GM23338 (cell line): ENCODE data around the gene USP10. TPM values are rescaled to one million over a fixed set of nuclear protein-coding genes. Genes with fewer than 3 reads are reported as not detected.

Source experiments
- ATAC-seq: fragments of 200-7000 bp; cut with Tn5 transposase; 3 replicates; pipeline ENCODE4 v1.9.1; 2020
- DNase-seq: peaks from one replicate; pipeline ENCODE4 v3.0.0-alpha.2; 2015; ENCODE audit warnings: low spot score
- H2AFZ ChIP-seq: fragments of 200-600 bp; sonication (generic); 2 replicates; pipeline ENCODE4 v1.8.0; 2016; ENCODE audit warnings: antibody characterized with exemption, mild to moderate bottlenecking, moderate library complexity
- H3F3A ChIP-seq: fragments of 200-600 bp; sonication (generic); replicated peaks from 2 replicates; pipeline ENCODE4 v1.8.0; 2017; ENCODE audit warnings: antibody characterized with exemption, mixed run types, low read depth
- H3K27ac ChIP-seq: fragments of 200-600 bp; sonication (generic); 2 replicates; pipeline ENCODE4 v1.6.1; 2016; ENCODE audit warnings: low read depth
- H3K27me3 ChIP-seq: fragments of 200-600 bp; sonication (generic); 2 replicates; pipeline ENCODE4 v1.8.0; 2016; ENCODE audit warnings: mild to moderate bottlenecking, mixed run types, moderate library complexity; ENCODE audit not compliant: insufficient read depth
- H3K36me3 ChIP-seq: fragments of 200-600 bp; sonication (generic); 2 replicates; pipeline ENCODE4 v1.8.0; 2016; ENCODE audit warnings: mild to moderate bottlenecking; ENCODE audit not compliant: insufficient read depth
- H3K4me1 ChIP-seq: fragments of 200-600 bp; sonication (generic); 2 replicates; pipeline ENCODE4 v1.8.0; 2016; ENCODE audit warnings: mild to moderate bottlenecking, moderate library complexity; ENCODE audit not compliant: insufficient read depth
- H3K4me2 ChIP-seq: fragments of 200-600 bp; sonication (generic); 2 replicates; pipeline ENCODE4 v1.7.1; 2017; ENCODE audit warnings: mixed run types
- H3K4me3 ChIP-seq: fragments of 200-600 bp; sonication (generic); 2 replicates; pipeline ENCODE4 v1.6.1; 2016; ENCODE audit warnings: mixed run types
- H3K79me2 ChIP-seq: fragments of 200-600 bp; sonication (generic); replicated peaks from 2 replicates; pipeline ENCODE4 v1.8.0; 2017; ENCODE audit warnings: mild to moderate bottlenecking; ENCODE audit not compliant: insufficient read depth
- H3K9me2 ChIP-seq: fragments of 200-600 bp; sonication (generic); 2 replicates; pipeline ENCODE4 v1.8.0; 2017; ENCODE audit not compliant: insufficient read depth
- H4K20me1 ChIP-seq: fragments of 200-600 bp; sonication (generic); replicated peaks from 2 replicates; pipeline ENCODE4 v1.8.0; 2017; ENCODE audit warnings: mild to moderate bottlenecking; ENCODE audit not compliant: insufficient read depth
- H3K27ac Mint-ChIP-seq: 2 replicates; pipeline ENCODE4 v1.8.0; 2020; ENCODE audit warnings: inconsistent platforms, mild to moderate bottlenecking, moderate library complexity, mixed read lengths
- H3K27me3 Mint-ChIP-seq: 3 replicates; pipeline ENCODE4 v1.8.0; 2022; ENCODE audit warnings: low read depth, mild to moderate bottlenecking, moderate library complexity, mixed read lengths, inconsistent platforms; ENCODE audit not compliant: insufficient read depth, poor library complexity
- H3K36me3 Mint-ChIP-seq: 3 replicates; pipeline ENCODE4 v1.8.0; 2021; ENCODE audit warnings: low read depth, mild to moderate bottlenecking, inconsistent platforms, moderate library complexity, mixed read lengths
- H3K4me1 Mint-ChIP-seq: 3 replicates; pipeline ENCODE4 v1.8.0; 2020; ENCODE audit warnings: mild to moderate bottlenecking, inconsistent platforms, mixed read lengths
- H3K4me3 Mint-ChIP-seq: 3 replicates; pipeline ENCODE4 v1.8.0; 2021; ENCODE audit warnings: moderate library complexity, mild to moderate bottlenecking, inconsistent platforms, mixed read lengths
- H3K9me3 Mint-ChIP-seq: 3 replicates; pipeline ENCODE4 v1.8.0; 2020; ENCODE audit warnings: moderate library complexity, mild to moderate bottlenecking, inconsistent platforms, mixed read lengths
- CREB1 ChIP-seq: fragments of 250-450 bp; sonication (Bioruptor Pico); IDR thresholded peaks from 2 replicates; pipeline ENCODE4 v1.5.0; 2020; ENCODE audit warnings: low read depth, mild to moderate bottlenecking, moderate library complexity
- EZH2 ChIP-seq: fragments of 200-600 bp; sonication (generic); IDR thresholded peaks from one replicate; pipeline ENCODE4 v1.8.0; 2017; ENCODE audit warnings: antibody characterized with exemption, mild to moderate bottlenecking, low read depth; ENCODE audit not compliant: unreplicated experiment
- EZH2phosphoT487 ChIP-seq: fragments of 200-600 bp; sonication (generic); IDR thresholded peaks from one replicate; pipeline ENCODE4 v1.8.1; 2018; ENCODE audit warnings: antibody characterized with exemption; ENCODE audit not compliant: unreplicated experiment
- JUNB ChIP-seq: IDR thresholded peaks from one replicate; pipeline ENCODE4 v1.6.1; 2016; ENCODE audit warnings: antibody characterized with exemption; ENCODE audit not compliant: unreplicated experiment
- NANOG ChIP-seq: IDR thresholded peaks from 2 replicates; pipeline ENCODE4 v1.6.1; 2016; ENCODE audit warnings: antibody characterized with exemption, borderline replicate concordance
- POLR2AphosphoS5 ChIP-seq: IDR thresholded peaks from 2 replicates; pipeline ENCODE4 v1.6.1; 2016; ENCODE audit warnings: antibody characterized with exemption, low read depth
- STAT1 ChIP-seq: IDR thresholded peaks from one replicate; pipeline ENCODE4 v1.6.1; 2016; ENCODE audit warnings: antibody characterized with exemption; ENCODE audit not compliant: unreplicated experiment
- ZNF114 ChIP-seq: fragments of 250-450 bp; sonication (Bioruptor Pico); IDR thresholded peaks from 2 replicates; pipeline ENCODE4 v1.5.0; 2020; ENCODE audit warnings: mild to moderate bottlenecking, moderate library complexity
- polyA plus RNA-seq: library from polyadenylated mRNA; unstranded; fragments of >200 nt; fragmentation: Nextera tagmentation; extraction: Ambion mirVana; gene quantifications from 2 replicates; pipeline ENCODE4 v1.2.1, GENCODE V29; 2016
- total RNA-seq: library from RNA; depleted of rRNA; stranded (reverse); fragments of >200 nt; shearing (Covaris generic); gene quantifications from 2 replicates; pipeline ENCODE4 v1.2.3, GENCODE V29; 2014
- TF ChIP-seq, protein P1 (sequence below), 2 experiments: fragments of 200-600 bp in 1 of 2; sonication (generic) in 1 of 2; conservative IDR thresholded peaks; 2 replicates each; pipeline versions ENCODE4 v1.5.1 to v1.6.1; 2016 to 2017; ENCODE audit warnings: antibody characterized with exemption in 2 of 2, low read depth in 2 of 2, mild to moderate bottlenecking in 2 of 2, moderate library complexity in 1 of 2
- TF ChIP-seq, protein P2 (sequence below): IDR thresholded peaks from one replicate; pipeline ENCODE4 v1.6.1; 2018; ENCODE audit warnings: antibody characterized with exemption; ENCODE audit not compliant: unreplicated experiment
- TF ChIP-seq, protein P3 (sequence below): fragments of 250-450 bp; sonication (Bioruptor Pico); IDR thresholded peaks from 2 replicates; pipeline ENCODE4 v1.5.0; 2020; ENCODE audit warnings: mild to moderate bottlenecking, moderate library complexity

The USP10 gene
- total and polyA plus RNA-seq, 2 experiments from 2014 or later: 158 to 194 TPM

DNA sequence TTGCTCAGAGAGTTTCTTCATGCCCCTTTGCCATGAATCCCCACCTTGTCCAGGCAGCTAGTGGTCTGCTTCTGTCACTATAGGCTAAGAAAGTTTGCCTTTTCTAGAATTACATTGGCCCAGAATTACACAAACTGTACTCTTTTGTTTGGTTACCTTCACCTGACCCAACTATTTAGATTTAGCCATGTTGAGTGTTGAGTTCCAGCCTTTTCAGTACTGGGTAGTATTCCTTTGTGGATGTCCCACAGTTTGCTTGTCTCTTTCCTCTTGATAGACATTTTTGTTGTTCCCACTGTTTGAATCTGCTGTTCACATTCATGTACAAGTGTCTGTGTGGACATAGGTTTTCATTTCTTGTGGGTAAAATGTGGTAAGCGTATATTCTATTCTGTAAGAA is 22.3 kb downstream of the USP10 start:
- ATAC-seq (no peak), DNase-seq (no peak)
- H3K4me3 ChIP-seq: no peak overlapping the region
- Mint-ChIP-seq H3K4me3 (no peak overlapping the region), H3K36me3 (peaks cover 19% of the 10 kb centered on the region; the same call in 2 of the 3 replicates), H3K4me1 (peaks cover 71% of the 10 kb centered on the region), H3K27ac (no peak overlapping the region), H3K27me3 (peaks cover 7% of the 10 kb centered on the region), H3K9me3 (no peaks in the 10 kb centered on the region)
- no peak overlapping the region for H3K4me2 ChIP-seq
- no peaks in the 10 kb centered on the region for H3K36me3 ChIP-seq
- H3F3A ChIP-seq: 0 out of 2 replicates have a peak, but pooled peaks cover 3% of the 10 kb centered on the region
- TF ChIP-seq POLR2AphosphoS5 (no peak), NANOG (no peak), JUNB (no peak), EZH2phosphoT487 (no peak), ZNF114 (no peak), EZH2 (no peak), STAT1 (no peak), CREB1 (CRISPR knock-in tag) (no peak)
- TF ChIP-seq, protein P1, sequence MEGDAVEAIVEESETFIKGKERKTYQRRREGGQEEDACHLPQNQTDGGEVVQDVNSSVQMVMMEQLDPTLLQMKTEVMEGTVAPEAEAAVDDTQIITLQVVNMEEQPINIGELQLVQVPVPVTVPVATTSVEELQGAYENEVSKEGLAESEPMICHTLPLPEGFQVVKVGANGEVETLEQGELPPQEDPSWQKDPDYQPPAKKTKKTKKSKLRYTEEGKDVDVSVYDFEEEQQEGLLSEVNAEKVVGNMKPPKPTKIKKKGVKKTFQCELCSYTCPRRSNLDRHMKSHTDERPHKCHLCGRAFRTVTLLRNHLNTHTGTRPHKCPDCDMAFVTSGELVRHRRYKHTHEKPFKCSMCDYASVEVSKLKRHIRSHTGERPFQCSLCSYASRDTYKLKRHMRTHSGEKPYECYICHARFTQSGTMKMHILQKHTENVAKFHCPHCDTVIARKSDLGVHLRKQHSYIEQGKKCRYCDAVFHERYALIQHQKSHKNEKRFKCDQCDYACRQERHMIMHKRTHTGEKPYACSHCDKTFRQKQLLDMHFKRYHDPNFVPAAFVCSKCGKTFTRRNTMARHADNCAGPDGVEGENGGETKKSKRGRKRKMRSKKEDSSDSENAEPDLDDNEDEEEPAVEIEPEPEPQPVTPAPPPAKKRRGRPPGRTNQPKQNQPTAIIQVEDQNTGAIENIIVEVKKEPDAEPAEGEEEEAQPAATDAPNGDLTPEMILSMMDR (conservative IDR thresholded peaks at IDR 0.05; ENCODE audit: low read depth in 2 of 2): no peak
- TF ChIP-seq, protein P2, sequence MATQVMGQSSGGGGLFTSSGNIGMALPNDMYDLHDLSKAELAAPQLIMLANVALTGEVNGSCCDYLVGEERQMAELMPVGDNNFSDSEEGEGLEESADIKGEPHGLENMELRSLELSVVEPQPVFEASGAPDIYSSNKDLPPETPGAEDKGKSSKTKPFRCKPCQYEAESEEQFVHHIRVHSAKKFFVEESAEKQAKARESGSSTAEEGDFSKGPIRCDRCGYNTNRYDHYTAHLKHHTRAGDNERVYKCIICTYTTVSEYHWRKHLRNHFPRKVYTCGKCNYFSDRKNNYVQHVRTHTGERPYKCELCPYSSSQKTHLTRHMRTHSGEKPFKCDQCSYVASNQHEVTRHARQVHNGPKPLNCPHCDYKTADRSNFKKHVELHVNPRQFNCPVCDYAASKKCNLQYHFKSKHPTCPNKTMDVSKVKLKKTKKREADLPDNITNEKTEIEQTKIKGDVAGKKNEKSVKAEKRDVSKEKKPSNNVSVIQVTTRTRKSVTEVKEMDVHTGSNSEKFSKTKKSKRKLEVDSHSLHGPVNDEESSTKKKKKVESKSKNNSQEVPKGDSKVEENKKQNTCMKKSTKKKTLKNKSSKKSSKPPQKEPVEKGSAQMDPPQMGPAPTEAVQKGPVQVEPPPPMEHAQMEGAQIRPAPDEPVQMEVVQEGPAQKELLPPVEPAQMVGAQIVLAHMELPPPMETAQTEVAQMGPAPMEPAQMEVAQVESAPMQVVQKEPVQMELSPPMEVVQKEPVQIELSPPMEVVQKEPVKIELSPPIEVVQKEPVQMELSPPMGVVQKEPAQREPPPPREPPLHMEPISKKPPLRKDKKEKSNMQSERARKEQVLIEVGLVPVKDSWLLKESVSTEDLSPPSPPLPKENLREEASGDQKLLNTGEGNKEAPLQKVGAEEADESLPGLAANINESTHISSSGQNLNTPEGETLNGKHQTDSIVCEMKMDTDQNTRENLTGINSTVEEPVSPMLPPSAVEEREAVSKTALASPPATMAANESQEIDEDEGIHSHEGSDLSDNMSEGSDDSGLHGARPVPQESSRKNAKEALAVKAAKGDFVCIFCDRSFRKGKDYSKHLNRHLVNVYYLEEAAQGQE: no peak
- no peak overlapping the region for H2AFZ ChIP-seq
- peaks cover 100% of the 10 kb centered on the region for H3K79me2 ChIP-seq
- H3K27ac ChIP-seq: peak overlapping the region; percentile 42; the same call in 1 of the 2 replicates
- H4K20me1 ChIP-seq: peaks cover 76% of the 10 kb centered on the region
- no peaks in the 10 kb centered on the region for H3K27me3 ChIP-seq
- H3K9me2 ChIP-seq: no peaks in the 10 kb centered on the region
- peaks cover 68% of the 10 kb centered on the region for H3K4me1 ChIP-seq

DNA sequence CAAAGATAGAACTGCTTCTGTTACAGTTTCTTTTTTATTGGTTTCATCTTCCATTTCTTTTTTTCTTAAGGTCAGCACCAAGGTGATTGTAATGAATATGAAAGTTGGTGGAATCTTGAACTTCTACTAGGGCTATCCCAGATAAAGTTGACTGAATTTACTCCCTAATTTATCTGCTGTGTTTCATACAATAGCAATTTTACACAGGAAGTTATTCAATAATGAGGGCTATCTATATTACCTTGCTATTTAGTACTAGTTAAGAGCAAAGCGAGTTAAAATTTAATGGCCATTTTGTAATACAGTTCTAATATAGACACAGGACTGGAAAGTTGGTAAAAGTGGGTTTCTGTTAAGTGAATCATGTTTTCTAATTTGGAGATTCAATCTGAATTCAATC is 24.1 kb downstream of the USP10 start:
- Histone ChIP-seq H3K79me2 (peaks cover 100% of the 10 kb centered on the region), H3K4me1 (peaks cover 69% of the 10 kb centered on the region), H3K4me3 (no peak overlapping the region), H3K27me3 (no peaks in the 10 kb centered on the region), H2AFZ (no peak overlapping the region), H3K27ac (peak overlapping the region; percentile 94), H3F3A (0 out of 2 replicates have a peak, but pooled peaks cover 3% of the 10 kb centered on the region), H3K4me2 (peak overlapping the region; percentile 24; the same call in 1 of the 2 replicates), H3K9me2 (no peaks in the 10 kb centered on the region), H4K20me1 (peaks cover 70% of the 10 kb centered on the region), H3K36me3 (no peaks in the 10 kb centered on the region)
- no peak overlapping the region; the same call in 1 of the 2 replicates for H3K27ac Mint-ChIP-seq
- DNase-seq (no peak), ATAC-seq (no peak)
- H3K36me3 Mint-ChIP-seq: peaks cover 18% of the 10 kb centered on the region; the same call in 2 of the 3 replicates
- H3K27me3 Mint-ChIP-seq: peaks cover 8% of the 10 kb centered on the region
- no peak overlapping the region for H3K4me3 Mint-ChIP-seq
- H3K9me3 Mint-ChIP-seq: no peaks in the 10 kb centered on the region
- H3K4me1 Mint-ChIP-seq: peaks cover 79% of the 10 kb centered on the region
- TF ChIP-seq, protein P3, sequence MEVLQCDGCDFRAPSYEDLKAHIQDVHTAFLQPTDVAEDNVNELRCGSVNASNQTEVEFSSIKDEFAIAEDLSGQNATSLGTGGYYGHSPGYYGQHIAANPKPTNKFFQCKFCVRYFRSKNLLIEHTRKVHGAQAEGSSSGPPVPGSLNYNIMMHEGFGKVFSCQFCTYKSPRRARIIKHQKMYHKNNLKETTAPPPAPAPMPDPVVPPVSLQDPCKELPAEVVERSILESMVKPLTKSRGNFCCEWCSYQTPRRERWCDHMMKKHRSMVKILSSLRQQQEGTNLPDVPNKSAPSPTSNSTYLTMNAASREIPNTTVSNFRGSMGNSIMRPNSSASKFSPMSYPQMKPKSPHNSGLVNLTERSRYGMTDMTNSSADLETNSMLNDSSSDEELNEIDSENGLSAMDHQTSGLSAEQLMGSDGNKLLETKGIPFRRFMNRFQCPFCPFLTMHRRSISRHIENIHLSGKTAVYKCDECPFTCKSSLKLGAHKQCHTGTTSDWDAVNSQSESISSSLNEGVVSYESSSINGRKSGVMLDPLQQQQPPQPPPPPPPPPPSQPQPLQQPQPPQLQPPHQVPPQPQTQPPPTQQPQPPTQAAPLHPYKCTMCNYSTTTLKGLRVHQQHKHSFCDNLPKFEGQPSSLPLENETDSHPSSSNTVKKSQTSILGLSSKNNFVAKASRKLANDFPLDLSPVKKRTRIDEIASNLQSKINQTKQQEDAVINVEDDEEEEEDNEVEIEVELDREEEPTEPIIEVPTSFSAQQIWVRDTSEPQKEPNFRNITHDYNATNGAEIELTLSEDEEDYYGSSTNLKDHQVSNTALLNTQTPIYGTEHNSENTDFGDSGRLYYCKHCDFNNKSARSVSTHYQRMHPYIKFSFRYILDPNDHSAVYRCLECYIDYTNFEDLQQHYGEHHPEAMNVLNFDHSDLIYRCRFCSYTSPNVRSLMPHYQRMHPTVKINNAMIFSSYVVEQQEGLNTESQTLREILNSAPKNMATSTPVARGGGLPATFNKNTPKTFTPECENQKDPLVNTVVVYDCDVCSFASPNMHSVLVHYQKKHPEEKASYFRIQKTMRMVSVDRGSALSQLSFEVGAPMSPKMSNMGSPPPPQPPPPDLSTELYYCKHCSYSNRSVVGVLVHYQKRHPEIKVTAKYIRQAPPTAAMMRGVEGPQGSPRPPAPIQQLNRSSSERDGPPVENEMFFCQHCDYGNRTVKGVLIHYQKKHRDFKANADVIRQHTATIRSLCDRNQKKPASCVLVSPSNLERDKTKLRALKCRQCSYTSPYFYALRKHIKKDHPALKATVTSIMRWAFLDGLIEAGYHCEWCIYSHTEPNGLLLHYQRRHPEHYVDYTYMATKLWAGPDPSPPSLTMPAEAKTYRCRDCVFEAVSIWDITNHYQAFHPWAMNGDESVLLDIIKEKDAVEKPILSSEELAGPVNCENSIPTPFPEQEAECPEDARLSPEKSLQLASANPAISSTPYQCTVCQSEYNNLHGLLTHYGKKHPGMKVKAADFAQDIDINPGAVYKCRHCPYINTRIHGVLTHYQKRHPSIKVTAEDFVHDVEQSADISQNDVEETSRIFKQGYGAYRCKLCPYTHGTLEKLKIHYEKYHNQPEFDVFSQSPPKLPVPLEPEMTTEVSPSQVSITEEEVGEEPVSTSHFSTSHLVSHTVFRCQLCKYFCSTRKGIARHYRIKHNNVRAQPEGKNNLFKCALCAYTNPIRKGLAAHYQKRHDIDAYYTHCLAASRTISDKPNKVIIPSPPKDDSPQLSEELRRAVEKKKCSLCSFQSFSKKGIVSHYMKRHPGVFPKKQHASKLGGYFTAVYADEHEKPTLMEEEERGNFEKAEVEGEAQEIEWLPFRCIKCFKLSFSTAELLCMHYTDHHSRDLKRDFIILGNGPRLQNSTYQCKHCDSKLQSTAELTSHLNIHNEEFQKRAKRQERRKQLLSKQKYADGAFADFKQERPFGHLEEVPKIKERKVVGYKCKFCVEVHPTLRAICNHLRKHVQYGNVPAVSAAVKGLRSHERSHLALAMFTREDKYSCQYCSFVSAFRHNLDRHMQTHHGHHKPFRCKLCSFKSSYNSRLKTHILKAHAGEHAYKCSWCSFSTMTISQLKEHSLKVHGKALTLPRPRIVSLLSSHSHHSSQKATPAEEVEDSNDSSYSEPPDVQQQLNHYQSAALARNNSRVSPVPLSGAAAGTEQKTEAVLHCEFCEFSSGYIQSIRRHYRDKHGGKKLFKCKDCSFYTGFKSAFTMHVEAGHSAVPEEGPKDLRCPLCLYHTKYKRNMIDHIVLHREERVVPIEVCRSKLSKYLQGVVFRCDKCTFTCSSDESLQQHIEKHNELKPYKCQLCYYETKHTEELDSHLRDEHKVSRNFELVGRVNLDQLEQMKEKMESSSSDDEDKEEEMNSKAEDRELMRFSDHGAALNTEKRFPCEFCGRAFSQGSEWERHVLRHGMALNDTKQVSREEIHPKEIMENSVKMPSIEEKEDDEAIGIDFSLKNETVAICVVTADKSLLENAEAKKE (CRISPR knock-in tag): no peak
- TF ChIP-seq ZNF114 (no peak), NANOG (no peak), JUNB (no peak)
